Parathyroid adenoma (tissue), 2 donors: ENCODE measurements around the gene ADAMTS8.

ENCODE experiments used
- H2AFZ ChIP-seq: fragments of 300-600 bp; sonication (generic); one replicate; pipeline ENCODE4 v1.7.0; 2017; ENCODE audit warnings: antibody characterized with exemption, mild to moderate bottlenecking
- H3K27ac ChIP-seq: fragments of 300-600 bp; sonication (generic); one replicate; pipeline ENCODE4 v1.7.0; 2017
- H3K27me3 ChIP-seq: fragments of 300-600 bp; sonication (generic); one replicate; pipeline ENCODE4 v1.7.0; 2017; ENCODE audit warnings: low read length; ENCODE audit not compliant: control insufficient read depth, insufficient read depth
- H3K36me3 ChIP-seq: fragments of 300-600 bp; sonication (generic); one replicate; pipeline ENCODE4 v1.7.0; 2017; ENCODE audit warnings: low read length; ENCODE audit not compliant: control insufficient read depth, insufficient read depth
- H3K4me1 ChIP-seq: fragments of 300-600 bp; sonication (generic); one replicate; pipeline ENCODE4 v1.7.0; 2017; ENCODE audit warnings: control low read depth
- H3K4me2 ChIP-seq: fragments of 300-600 bp; sonication (generic); one replicate; pipeline ENCODE4 v1.7.0; 2017; ENCODE audit warnings: low read length
- H3K4me3 ChIP-seq: fragments of 300-600 bp; sonication (generic); one replicate; pipeline ENCODE4 v1.7.0; 2017; ENCODE audit warnings: low read depth, low read length
- H3K79me2 ChIP-seq: fragments of 300-600 bp; sonication (generic); one replicate; pipeline ENCODE4 v1.7.0; 2017; ENCODE audit warnings: control low read depth
- H3K9ac ChIP-seq: fragments of 300-600 bp; sonication (generic); one replicate; pipeline ENCODE4 v1.7.0; 2017; ENCODE audit warnings: mild to moderate bottlenecking
- H3K9me3 ChIP-seq: fragments of 300-600 bp; sonication (generic); one replicate; pipeline ENCODE4 v1.7.0; 2017; ENCODE audit warnings: low read length; ENCODE audit not compliant: control insufficient read depth
- TF ChIP-seq, protein P1 (sequence below): fragments of 300-600 bp; sonication (generic); IDR thresholded peaks from one replicate; pipeline ENCODE4 v1.7.0; 2017; ENCODE audit warnings: antibody characterized with exemption, mild to moderate bottlenecking
- donor health status: primary hyperparathyroidism.

Gene ADAMTS8

DNA sequence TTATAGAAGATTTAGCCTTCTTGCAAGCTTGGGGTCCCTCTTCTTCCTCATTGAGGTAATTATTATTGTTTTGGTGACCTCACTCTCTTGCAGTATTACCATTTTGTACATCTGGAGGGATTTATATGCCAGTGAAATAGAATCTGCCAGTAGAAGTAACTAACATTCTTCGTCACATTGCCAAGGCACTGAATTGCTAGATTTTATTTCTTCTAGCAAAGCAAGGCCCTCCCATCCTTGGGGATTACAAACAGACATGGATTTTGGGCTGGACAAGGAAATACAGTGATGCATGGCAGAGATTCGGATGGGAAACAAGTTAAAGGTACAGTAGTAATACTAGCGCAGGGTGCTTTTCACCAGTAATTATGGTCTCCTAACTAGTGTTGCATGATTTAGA lies 27.9 kb upstream of the ADAMTS8 start:
- Histone ChIP-seq H3K4me3 (no peak overlapping the region), H3K4me2 (no peak overlapping the region), H3K4me1 (no peaks in the 10 kb centered on the region), H2AFZ (no peak overlapping the region), H3K27ac (no peak overlapping the region), H3K9ac (no peak overlapping the region), H3K9me3 (no peaks in the 10 kb centered on the region), H3K27me3 (no peaks in the 10 kb centered on the region), H3K36me3 (no peaks in the 10 kb centered on the region), H3K79me2 (no peaks in the 10 kb centered on the region)
- TF ChIP-seq, protein P1, sequence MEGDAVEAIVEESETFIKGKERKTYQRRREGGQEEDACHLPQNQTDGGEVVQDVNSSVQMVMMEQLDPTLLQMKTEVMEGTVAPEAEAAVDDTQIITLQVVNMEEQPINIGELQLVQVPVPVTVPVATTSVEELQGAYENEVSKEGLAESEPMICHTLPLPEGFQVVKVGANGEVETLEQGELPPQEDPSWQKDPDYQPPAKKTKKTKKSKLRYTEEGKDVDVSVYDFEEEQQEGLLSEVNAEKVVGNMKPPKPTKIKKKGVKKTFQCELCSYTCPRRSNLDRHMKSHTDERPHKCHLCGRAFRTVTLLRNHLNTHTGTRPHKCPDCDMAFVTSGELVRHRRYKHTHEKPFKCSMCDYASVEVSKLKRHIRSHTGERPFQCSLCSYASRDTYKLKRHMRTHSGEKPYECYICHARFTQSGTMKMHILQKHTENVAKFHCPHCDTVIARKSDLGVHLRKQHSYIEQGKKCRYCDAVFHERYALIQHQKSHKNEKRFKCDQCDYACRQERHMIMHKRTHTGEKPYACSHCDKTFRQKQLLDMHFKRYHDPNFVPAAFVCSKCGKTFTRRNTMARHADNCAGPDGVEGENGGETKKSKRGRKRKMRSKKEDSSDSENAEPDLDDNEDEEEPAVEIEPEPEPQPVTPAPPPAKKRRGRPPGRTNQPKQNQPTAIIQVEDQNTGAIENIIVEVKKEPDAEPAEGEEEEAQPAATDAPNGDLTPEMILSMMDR: no peak

DNA sequence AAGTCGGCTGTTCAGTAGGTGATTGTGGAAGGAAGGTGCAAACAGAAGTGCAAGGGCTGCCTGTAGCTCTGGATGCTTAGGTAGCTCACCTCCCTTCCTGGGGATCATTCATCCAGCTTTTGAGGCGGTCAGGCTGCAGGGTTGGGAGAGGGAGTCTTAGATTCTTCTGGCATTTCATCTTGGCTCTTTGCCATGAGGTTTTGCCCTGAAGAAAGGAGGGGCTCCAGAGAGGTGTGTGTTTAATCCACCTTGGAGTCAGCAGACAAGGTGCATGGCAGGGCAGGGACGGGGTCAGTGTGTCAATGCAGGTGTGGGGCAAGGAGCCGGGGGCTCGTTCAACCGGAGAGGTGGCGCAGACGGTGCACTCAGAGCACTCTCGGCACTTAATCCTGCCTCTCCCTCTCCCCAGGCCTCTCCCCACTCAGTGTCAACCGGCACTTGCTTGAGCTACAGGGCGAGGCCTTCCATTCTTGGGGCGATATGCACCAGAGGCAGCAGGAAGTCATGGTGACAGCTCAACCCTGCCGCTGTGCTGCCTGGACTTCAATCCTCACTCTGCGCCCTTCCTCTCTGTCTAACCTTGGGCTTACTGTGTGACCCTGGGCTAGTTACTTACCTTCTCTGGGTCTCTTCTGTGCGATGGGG lies 27.2 kb upstream of the ADAMTS8 start:
- Histone ChIP-seq H3K4me3 (no peak overlapping the region), H2AFZ (no peak overlapping the region), H3K4me1 (no peaks in the 10 kb centered on the region), H3K4me2 (no peak overlapping the region), H3K36me3 (no peaks in the 10 kb centered on the region), H3K79me2 (no peaks in the 10 kb centered on the region), H3K9ac (no peak overlapping the region), H3K27me3 (no peaks in the 10 kb centered on the region), H3K9me3 (no peaks in the 10 kb centered on the region), H3K27ac (no peak overlapping the region)
- TF ChIP-seq, protein P1: no peak

DNA sequence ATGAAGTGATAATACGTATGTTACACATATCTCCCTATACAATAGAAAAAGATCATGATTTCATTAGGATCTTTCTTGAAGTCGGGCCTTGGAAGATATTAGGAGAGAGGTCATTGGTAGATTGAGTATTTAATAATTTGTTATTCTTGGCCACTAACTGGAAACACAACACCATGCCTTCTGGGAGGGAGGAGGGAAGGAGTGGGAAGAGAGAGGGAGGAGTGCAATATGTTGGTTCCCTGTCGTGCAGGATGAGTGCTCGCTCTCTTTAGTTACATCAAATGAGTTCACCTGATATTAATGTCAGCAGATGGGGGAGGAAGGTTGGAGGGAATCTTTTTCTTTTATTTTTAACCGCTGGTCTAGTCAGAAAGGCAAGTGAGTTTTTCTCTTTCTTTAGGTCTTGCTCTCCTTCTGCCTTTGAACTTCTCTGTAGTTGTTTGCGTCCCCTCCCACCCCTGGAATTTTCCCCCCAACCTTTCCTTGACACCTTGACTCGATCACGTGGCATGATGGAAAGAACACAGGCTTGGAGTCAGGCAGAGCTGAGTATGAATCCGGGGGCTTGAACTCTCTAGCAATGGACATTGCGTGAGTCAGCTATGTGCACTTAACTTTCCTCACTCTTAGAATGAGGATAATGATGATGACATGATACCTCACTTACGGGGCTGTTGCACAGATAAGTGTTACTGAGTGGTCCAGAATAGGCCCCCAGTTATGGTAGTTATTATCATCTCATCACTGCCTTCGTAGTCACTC lies 26.3 kb upstream of the ADAMTS8 start:
- TF ChIP-seq, protein P1: no peak
- H3K27me3 ChIP-seq: no peaks in the 10 kb centered on the region
- H3K36me3 ChIP-seq: no peaks in the 10 kb centered on the region
- H3K4me3 ChIP-seq: no peak overlapping the region
- no peak overlapping the region for H3K27ac ChIP-seq
- H3K4me2 ChIP-seq: no peak overlapping the region
- H3K79me2 ChIP-seq: no peaks in the 10 kb centered on the region
- no peaks in the 10 kb centered on the region for H3K4me1 ChIP-seq
- no peak overlapping the region for H3K9ac ChIP-seq
- no peaks in the 10 kb centered on the region for H3K9me3 ChIP-seq
- H2AFZ ChIP-seq: no peak overlapping the region

DNA sequence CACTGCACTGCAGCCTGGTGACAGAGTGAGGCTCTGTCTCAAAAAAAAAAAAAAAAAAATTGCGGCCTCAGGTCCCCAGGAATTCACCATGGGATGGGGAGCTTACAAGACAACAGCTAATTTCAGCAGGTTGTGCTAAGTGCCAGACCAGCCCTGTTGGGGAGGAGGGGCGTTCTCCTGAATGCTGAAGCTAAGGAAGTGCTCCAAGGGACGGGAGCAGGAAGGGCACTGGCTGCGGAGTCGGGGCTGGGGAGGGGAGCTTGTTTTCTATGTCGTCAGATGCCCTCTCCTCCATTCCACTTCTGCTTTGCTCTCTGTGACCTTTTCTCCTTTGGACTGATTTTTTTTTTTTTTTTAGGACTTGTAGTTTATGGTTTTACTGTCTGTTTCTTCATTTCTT lies 24.5 kb upstream of the ADAMTS8 start:
- Histone ChIP-seq H3K36me3 (no peaks in the 10 kb centered on the region), H3K9me3 (no peaks in the 10 kb centered on the region), H3K79me2 (no peaks in the 10 kb centered on the region), H3K4me3 (no peak overlapping the region), H3K27me3 (no peaks in the 10 kb centered on the region), H3K4me2 (no peak overlapping the region), H3K27ac (no peak overlapping the region), H3K9ac (no peak overlapping the region), H2AFZ (no peak overlapping the region), H3K4me1 (no peaks in the 10 kb centered on the region)
- TF ChIP-seq, protein P1: no peak
